Measurements from ENCODE around the gene DAPK2. TPM values are rescaled to one million over a fixed set of nuclear protein-coding genes. Genes with fewer than 3 reads are reported as not detected.

The DAPK2 gene
- polyA plus RNA-seq, 3 donors from 2014 or later = 4.5 to 7.3 (median 5.1) TPM

DNA sequence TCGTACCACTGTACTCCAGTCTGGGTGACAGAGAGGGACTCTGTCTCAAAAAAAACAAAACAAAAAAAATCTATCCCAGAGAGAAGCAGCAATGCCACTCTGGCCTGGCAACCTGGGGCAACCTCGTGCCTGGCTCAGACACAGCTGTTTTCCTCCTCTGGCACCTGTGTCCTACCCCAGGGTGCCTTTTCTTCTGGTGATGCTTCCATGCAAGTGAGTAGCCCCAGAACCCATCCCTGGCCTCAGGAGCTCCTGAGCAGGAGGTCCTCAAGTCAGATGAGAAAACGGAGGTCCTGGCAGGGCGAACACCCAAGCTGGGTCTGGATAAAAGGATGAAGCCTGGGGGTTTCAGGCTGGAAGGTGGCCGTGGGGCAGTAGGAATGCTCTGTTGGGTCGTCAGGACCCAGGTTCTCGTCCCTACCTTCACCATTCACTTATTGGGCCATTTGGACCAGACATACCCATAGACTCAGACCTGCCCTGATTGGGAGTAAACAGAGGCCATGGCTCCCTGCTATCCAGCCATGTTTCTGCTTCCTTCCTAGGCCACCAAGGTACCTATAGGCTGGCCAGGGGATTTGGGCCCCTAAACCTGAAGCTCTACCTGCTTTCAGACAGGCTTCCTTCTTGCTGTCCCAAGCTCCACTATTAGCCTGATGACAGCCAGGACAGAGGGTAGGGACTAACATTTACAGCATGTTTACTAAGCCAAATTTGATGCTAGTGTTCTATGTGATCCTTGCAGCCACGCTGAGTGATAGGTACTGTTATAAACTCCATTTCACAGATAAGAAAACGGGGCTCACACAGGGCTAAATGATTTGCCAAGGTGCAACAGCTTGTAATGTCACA is 102.2 kb downstream of the DAPK2 start:
- peaks cover 0 to 3% (median 0%) of the 10 kb centered on the region in 3 donors for H3K36me3 Mint-ChIP-seq
- H3K27me3 Mint-ChIP-seq (ENCODE audit: low read depth in 3 of 3) = peaks cover 2 to 5% (median 2%) of the 10 kb centered on the region in 3 donors
- no peak overlapping the region for H3K4me3 Mint-ChIP-seq
- peak overlapping the region in 1 of 6 donors; percentile 64 for H3K27ac Mint-ChIP-seq
- no peaks in the 10 kb centered on the region for H3K9me3 Mint-ChIP-seq
- H3K4me1 Mint-ChIP-seq = peaks cover 24 to 39% of the 10 kb centered on the region in 2 donors
- no peak for DNase-seq

DNA sequence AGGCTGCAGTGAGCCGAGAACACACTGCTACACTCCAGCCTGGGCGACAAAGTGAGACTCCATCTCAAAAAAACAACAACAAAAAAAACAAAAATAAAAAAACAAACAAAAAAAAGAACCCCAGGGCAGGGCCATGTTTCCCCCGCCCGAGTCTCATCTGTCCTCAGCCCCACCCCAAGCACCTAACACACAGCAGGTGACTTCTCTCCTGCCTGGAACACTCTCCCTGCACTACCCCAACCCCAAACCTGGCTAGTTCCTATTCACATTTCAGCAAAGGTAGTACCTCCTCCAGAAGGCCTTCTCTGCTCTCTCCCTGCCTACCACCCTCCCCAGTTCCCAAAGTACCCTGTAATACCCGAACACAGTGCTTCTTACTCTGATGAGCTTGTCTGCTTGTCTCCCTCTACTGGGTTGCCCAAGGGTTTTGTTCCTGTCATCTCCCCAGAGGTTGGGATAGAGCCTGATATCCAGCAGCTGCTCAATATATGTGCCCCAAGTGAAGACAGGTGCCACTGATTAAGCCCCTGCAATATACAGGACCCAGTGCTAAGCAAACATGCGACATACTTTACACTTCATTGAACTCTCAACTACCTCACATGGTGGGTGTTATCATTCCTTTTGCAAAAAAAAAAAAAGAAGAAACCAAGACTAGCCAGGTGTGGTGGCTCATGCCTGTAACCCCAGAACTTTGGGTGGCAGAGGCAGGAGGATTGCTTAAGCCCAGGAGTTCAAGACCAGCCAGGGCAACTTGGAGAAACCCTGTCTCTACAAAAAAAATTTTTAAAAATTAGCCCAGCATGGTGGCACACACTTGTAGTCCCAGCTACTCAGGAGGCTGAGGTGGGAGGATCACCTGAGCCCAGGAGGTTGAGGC is 103.6 kb downstream of the DAPK2 start:
- H3K27me3 Mint-ChIP-seq (ENCODE audit: low read depth in 3 of 3) = peaks cover 2 to 7% (median 4%) of the 10 kb centered on the region in 3 donors
- H3K9me3 Mint-ChIP-seq = no peaks in the 10 kb centered on the region
- peaks cover 37 to 52% of the 10 kb centered on the region in 2 donors for H3K4me1 Mint-ChIP-seq
- peaks cover 0 to 3% (median 0%) of the 10 kb centered on the region in 3 donors for H3K36me3 Mint-ChIP-seq
- no peak for DNase-seq
- H3K27ac Mint-ChIP-seq = peak overlapping the region; percentile 17 to 88 (median 73)
- no peak overlapping the region for H3K4me3 Mint-ChIP-seq

DNA sequence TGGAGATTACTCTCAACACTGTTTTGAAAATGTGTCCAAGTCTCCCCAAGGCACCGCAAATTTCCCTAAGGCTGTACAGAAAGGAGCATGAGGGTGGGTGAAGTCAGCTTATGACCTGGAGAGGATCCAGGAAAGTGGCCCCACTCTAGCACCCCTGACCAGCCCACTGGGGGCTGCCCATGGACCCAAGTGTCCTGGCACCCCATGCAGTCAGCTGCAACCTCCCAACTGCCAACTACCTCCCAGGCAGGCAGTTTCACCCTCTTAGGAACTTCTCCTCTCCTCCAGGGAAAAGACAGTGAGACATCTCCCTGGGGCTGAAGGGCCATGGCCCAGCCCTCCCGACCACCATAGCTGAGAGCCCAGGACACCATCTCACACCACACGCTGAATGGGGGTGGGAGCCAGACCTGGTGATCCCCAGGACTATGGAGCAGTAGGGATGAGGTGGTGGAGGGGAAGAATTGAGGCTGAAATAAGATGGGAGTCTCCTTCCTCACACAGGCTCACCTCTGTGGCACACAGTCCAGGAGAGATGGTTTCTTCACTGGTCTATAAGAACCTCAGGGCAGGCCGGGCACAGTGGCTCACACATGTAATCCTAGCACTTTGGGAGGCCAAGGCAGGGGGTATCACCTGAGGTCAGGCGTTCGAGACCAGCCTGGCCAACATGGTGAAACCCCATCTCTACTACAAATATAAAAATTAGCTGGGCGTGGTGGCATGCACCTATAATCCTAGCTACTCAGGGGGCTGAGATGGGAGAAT is 104.4 kb downstream of the DAPK2 start:
- H3K4me1 Mint-ChIP-seq = peaks cover 43 to 61% of the 10 kb centered on the region in 2 donors
- no peak overlapping the region for H3K4me3 Mint-ChIP-seq
- peak overlapping the region in 5 of 6 donors; percentile 65 to 91 (median 78) for H3K27ac Mint-ChIP-seq
- peaks cover 0 to 3% (median 0%) of the 10 kb centered on the region in 3 donors for H3K36me3 Mint-ChIP-seq
- peaks cover 2 to 9% (median 4%) of the 10 kb centered on the region in 3 donors for H3K27me3 Mint-ChIP-seq (ENCODE audit: low read depth in 3 of 3)
- DNase-seq = no peak
- H3K9me3 Mint-ChIP-seq = no peaks in the 10 kb centered on the region

DNA sequence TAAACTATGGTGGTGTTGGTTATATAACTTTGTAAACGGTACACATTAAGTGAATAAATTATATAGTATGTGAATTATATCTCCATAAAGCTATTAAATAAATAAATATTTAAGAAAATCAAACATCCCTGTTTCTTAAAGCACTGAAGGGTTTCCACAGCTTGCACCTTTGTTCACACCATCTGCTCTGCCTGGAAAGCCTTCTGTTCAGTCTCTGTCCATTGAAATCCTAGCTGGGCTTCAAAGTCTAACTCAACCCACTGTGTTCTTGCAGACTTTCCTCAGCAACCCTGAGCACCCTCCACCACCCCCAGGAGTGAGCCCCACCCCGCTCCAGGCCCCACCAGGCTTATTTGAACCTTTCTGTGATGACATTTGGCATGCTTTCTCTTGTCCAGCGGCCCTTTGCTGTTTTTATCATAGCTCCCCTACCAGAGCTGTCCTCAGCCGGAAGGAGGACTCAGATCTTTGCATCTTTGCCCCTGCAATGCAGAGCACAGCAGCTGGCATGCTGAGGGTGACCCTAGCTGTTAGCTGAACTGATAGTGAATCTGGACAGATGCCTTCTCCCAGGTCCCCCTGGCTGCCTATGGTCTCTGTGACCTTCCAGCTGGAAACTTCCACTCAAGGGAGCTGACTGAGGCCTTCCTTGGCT is 105.2 kb downstream of the DAPK2 start:
- no peak overlapping the region for H3K4me3 Mint-ChIP-seq
- H3K36me3 Mint-ChIP-seq = peaks cover 0 to 3% (median 0%) of the 10 kb centered on the region in 3 donors
- peaks cover 2 to 10% (median 4%) of the 10 kb centered on the region in 3 donors for H3K27me3 Mint-ChIP-seq (ENCODE audit: low read depth in 3 of 3)
- peaks cover 43 to 61% of the 10 kb centered on the region in 2 donors for H3K4me1 Mint-ChIP-seq
- peak overlapping the region; percentile 31 to 91 (median 80) for H3K27ac Mint-ChIP-seq
- no peaks in the 10 kb centered on the region for H3K9me3 Mint-ChIP-seq
- DNase-seq = no peak

DNA sequence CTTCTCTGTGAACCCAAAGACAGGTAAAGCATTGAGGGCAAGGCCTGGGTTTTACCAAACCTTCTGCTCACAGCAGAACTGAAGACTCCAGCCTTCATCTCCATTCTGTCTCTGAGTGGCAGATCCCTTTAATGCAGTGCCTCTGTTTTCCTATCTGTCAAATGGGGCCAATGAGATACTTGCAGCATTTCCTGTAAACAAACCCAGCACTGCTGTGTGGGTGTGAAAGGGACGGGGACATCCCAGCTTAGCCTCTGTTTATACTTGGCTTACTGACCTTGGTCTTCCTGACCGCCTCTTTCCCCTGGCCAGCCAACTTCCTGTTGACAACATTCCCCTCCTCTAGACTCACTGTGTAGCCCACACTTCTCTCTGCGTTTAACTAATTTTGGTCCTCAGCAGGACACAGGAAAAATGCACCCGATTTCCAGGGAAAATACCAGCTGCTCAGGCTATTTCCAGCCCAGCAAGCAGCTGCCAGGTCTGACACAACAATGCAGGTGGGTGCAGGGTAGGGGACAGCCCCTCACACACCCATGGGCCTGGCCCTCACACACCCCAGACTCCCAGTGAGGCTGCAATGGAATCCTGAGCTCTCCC is 106.7 kb downstream of the DAPK2 start:
- Mint-ChIP-seq H3K27me3 (ENCODE audit: low read depth in 3 of 3) (peaks cover 0 to 13% (median 4%) of the 10 kb centered on the region in 3 donors), H3K27ac (peak overlapping the region; percentile 83 to 96 (median 89)), H3K4me3 (peak overlapping the region; percentile 61 to 79 (median 69)), H3K9me3 (no peaks in the 10 kb centered on the region), H3K36me3 (no peaks in the 10 kb centered on the region), H3K4me1 (peaks cover 37 to 54% of the 10 kb centered on the region in 2 donors)
- peak; percentile 36 to 50 (median 44) for DNase-seq

DNA sequence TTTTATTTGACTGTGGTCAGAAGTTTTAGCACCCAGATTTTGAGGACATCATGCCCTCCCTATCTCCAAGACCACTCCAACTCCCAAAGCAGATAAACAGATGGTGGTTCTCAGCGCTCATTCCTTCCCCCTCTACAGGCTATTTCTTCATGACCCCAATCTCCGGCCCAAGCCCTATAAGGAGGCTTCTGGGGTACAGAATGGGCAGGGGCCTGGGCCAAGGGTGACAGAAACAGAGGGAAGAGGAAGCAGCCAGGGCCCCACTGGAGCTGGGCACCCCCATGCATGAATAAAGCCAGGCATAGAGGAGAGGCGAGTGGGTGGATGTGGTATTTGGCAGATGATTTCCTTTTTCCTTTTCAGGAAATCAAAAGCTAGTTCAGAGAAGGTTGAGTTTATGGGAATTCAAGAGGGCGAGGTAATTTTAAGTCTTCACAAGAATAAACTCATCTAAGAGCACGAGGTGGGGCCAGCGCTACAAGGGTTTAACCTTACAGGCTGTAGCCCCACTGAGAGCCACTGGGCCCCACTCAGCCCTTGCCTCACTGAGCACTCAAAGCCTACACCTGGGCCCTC is 107.7 kb downstream of the DAPK2 start:
- H3K4me1 Mint-ChIP-seq = peaks cover 36 to 54% of the 10 kb centered on the region in 2 donors
- peak overlapping the region; percentile 61 to 79 (median 69) for H3K4me3 Mint-ChIP-seq
- H3K27ac Mint-ChIP-seq = peak overlapping the region; percentile 83 to 96 (median 89)
- no peaks in the 10 kb centered on the region for H3K36me3 Mint-ChIP-seq
- H3K9me3 Mint-ChIP-seq = no peaks in the 10 kb centered on the region
- H3K27me3 Mint-ChIP-seq (ENCODE audit: low read depth in 3 of 3) = peaks cover 0 to 14% (median 4%) of the 10 kb centered on the region in 3 donors
- DNase-seq = no peak

DNA sequence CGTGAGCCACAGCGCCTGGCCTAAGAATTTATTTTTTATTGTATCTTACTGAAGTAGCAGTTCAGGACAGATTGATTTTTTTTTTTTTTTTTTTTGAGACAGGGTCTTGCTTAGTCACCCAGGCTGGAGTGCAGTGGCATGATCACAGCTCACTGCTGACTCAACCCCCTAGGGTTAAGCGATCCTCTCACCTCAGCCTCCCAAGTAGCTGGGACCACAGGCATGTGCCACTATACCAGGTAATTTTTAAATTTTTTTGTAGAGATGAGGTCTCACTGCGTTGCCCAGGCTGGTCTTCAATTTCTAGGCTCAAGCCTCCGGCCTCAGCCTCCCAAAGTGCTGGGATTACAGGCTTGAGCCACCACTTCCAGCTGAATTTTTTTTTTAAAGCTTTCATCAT is 112.8 kb downstream of the DAPK2 start:
- H3K27me3 Mint-ChIP-seq (ENCODE audit: low read depth in 3 of 3) = peaks cover 0 to 10% (median 2%) of the 10 kb centered on the region in 3 donors
- H3K4me1 Mint-ChIP-seq = peaks cover 15 to 24% of the 10 kb centered on the region in 2 donors
- no peak overlapping the region for H3K27ac Mint-ChIP-seq
- peaks cover 0 to 2% (median 0%) of the 10 kb centered on the region in 6 donors for H3K9me3 Mint-ChIP-seq
- no peak overlapping the region for H3K4me3 Mint-ChIP-seq
- peaks cover 0 to 6% (median 0%) of the 10 kb centered on the region in 3 donors for H3K36me3 Mint-ChIP-seq
- no peak for DNase-seq

DNA sequence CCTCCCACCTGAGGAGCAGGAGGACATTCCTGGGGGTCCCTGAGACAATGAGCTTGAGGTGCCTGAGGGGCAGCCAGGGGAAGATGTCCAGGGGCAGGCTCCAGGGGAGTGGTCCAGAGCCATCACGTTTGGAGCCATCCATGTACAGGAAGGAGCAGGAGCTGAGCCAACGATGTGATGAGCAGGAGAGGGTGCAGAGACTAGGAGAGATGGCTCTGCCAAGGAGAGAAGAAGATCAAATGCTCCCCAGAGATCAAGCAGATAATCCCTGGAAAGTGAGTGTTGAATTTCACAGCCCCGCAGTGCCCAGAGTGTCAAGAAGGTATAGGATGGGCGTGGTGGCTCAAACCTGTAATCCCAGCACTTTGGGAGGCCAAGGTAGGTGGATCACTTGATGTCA is 114.7 kb downstream of the DAPK2 start:
- peaks cover 0 to 5% (median 2%) of the 10 kb centered on the region in 3 donors for H3K27me3 Mint-ChIP-seq (ENCODE audit: low read depth in 3 of 3)
- H3K4me3 Mint-ChIP-seq = no peak overlapping the region
- no peak for DNase-seq
- peaks cover 0 to 10% (median 0%) of the 10 kb centered on the region in 3 donors for H3K36me3 Mint-ChIP-seq
- H3K27ac Mint-ChIP-seq = peak overlapping the region in 2 of 6 donors; percentile 17 to 73
- H3K4me1 Mint-ChIP-seq = peaks cover 1 to 6% of the 10 kb centered on the region in 2 donors
- peaks cover 0 to 2% (median 0%) of the 10 kb centered on the region in 6 donors for H3K9me3 Mint-ChIP-seq

DNA sequence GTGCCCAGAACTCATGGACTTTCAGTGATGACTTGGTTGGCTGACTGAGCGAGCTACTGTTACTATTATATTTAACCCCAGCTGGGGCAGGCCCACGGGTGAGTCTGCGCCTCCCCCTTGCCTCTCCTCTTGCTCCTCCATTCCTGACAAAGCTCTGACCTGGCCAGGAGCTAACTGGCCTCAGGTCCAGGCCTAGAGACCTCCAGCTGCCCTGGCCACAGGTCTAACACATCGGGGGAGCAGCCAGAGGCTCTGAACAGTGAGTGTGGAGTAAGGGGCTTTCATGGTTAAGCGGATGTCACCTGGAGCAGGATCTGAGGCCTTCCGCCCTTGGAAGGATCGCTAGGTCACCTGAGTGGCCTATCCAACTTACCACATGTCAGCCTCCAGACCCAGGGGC is 116.3 kb downstream of the DAPK2 start:
- no peak for DNase-seq
- H3K4me1 Mint-ChIP-seq = peaks cover 1 to 6% of the 10 kb centered on the region in 2 donors
- H3K9me3 Mint-ChIP-seq = peaks cover 0 to 2% (median 0%) of the 10 kb centered on the region in 6 donors

DNA sequence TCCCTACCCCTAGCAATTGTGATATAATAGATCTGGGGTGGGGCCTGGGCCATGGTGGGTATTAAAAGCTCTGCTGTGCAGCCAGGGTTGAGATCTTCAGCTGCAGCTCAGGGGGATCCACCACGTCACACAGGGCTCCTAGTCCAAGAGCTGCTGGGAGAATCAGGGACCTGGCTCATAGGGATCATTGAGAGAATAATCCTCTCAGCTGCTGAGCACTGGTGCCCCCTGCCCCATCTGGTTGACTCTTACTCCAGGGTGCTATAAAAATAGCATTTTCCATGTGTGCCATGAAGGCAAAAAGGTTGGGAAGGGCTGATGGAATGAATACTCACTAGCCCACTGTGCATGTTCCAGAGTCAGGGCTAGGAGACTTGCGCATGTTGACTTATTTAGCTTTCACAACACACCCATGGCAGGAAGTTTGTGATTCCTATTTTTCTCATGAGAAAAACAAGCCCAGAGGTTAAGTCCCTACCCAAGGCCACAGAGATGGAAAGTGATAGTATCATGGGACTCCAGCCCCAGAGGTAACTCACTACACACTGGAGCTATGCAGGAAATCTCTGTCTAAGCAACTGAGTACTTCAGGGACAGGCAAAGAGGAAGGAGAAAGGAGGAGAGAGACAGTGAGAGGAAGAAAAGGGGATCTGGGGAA is 118.0 kb downstream of the DAPK2 start:
- Mint-ChIP-seq H3K27ac (no peak overlapping the region), H3K4me3 (no peak overlapping the region), H3K9me3 (peaks cover 0 to 2% (median 0%) of the 10 kb centered on the region in 6 donors), H3K36me3 (peaks cover 0 to 10% (median 3%) of the 10 kb centered on the region in 3 donors), H3K4me1 (peaks cover 1 to 6% of the 10 kb centered on the region in 2 donors), H3K27me3 (ENCODE audit: low read depth in 3 of 3) (peaks cover 0 to 2% (median 2%) of the 10 kb centered on the region in 3 donors)
- no peak for DNase-seq

More for the DNA sequence above, 116.3 kb downstream of the DAPK2 start:
- Mint-ChIP-seq H3K27me3 (ENCODE audit: low read depth in 3 of 3) (peaks cover 0 to 3% (median 2%) of the 10 kb centered on the region in 3 donors), H3K4me3 (no peak overlapping the region), H3K36me3 (peaks cover 0 to 10% (median 0%) of the 10 kb centered on the region in 3 donors), H3K27ac (no peak overlapping the region)

DNA sequence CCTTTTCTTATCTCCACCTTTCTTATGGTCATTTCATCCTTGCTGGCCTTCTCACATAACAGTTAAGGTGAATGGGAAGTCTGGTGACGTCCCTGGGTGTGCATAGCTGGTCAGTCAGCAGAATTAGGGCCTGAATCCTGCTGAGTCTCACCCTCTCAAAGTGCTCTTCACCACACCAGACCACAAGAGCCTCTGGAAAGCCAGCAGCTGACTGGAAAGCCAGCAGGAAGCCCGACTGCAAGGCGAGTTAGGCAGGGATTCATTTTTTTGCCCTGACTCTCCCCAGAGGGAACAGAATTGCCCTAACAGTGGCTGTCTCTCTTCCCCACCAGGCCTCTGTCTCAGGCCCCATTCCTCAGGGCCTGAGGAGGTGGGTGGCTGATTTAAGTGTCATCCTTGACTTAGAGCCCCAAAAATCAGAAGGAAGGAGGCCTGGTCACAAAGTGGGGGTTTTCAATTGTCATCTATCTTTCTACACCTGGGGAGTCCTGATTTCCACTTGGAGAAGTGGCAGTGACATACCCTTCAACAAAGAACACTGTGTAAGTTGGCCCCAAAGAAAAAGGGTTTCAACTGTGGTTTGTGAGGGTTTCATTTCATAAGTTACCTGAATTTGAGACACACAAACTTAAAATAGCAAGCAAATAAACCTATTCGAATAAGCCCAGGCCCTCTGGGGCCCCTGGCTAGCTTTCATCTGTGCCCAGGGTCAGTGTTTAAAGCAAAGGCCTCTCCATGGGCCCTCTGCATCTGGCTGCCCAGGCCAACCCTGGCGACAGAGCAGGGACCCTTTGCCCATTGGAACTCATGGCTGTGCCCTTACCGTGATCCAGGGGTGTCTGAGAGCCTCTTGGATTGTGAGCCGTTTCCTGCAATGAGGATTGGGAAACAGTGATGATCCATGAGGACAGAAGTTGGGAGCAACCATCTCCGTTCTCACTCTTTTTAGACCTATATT is 122.0 kb downstream of the DAPK2 start:
- H3K36me3 Mint-ChIP-seq = peaks cover 3 to 4% (median 3%) of the 10 kb centered on the region in 3 donors
- no peaks in the 10 kb centered on the region for H3K9me3 Mint-ChIP-seq
- no peak overlapping the region for H3K27ac Mint-ChIP-seq
- peaks cover 0 to 2% (median 2%) of the 10 kb centered on the region in 3 donors for H3K27me3 Mint-ChIP-seq (ENCODE audit: low read depth in 3 of 3)
- H3K4me1 Mint-ChIP-seq = peaks cover 10 to 19% of the 10 kb centered on the region in 2 donors
- DNase-seq = no peak
- H3K4me3 Mint-ChIP-seq = no peak overlapping the region
